Mesothelial cell of epicardium (in vitro differentiated cells): ENCODE data around the gene SLC15A1. TPM values are rescaled to one million over a fixed set of nuclear protein-coding genes. Genes with fewer than 3 reads are reported as not detected.

Source experiments
- DNase-seq, 2 experiments: peaks; one replicate each; pipeline ENCODE4 v3.0.0; 2021; ENCODE audit warnings: low spot score in 2 of 2; ENCODE audit not compliant: unreplicated experiment in 2 of 2
- H3K27ac Mint-ChIP-seq: 2 replicates; pipeline ENCODE4 v1.8.0; 2021; ENCODE audit warnings: mixed read lengths
- H3K27me3 Mint-ChIP-seq: 2 replicates; pipeline ENCODE4 v1.8.0; 2021; ENCODE audit warnings: low read depth, mixed read lengths
- H3K36me3 Mint-ChIP-seq: 2 replicates; pipeline ENCODE4 v1.8.0; 2021; ENCODE audit warnings: mixed read lengths
- H3K4me1 Mint-ChIP-seq: 2 replicates; pipeline ENCODE4 v1.8.0; 2021; ENCODE audit warnings: mixed read lengths
- H3K4me3 Mint-ChIP-seq: 2 replicates; pipeline ENCODE4 v1.8.0; 2021; ENCODE audit warnings: mild to moderate bottlenecking, moderate library complexity, mixed read lengths
- H3K9me3 Mint-ChIP-seq: 2 replicates; pipeline ENCODE4 v1.8.0; 2021; ENCODE audit warnings: mixed read lengths
- CTCF ChIP-seq: fragments of 200-600 bp; sonication (generic); IDR thresholded peaks from one replicate; pipeline ENCODE4 v1.5.0; 2021; ENCODE audit warnings: antibody characterized with exemption; ENCODE audit not compliant: unreplicated experiment
- total RNA-seq: library from RNA; stranded (reverse); gene quantifications from 3 replicates; pipeline ENCODE4 v1.2.1, GENCODE V29; 2021

The SLC15A1 gene
- total RNA-seq, 1 donor from 2014 or later = 1.0 TPM

GRCh38 chr13:98741741-98742435 is 10.6 kb downstream of the SLC15A1 start:
- H3K4me1 Mint-ChIP-seq = no peaks in the 10 kb centered on the region
- H3K36me3 Mint-ChIP-seq = no peaks in the 10 kb centered on the region
- peaks cover 20% of the 10 kb centered on the region for H3K9me3 Mint-ChIP-seq
- H3K4me3 Mint-ChIP-seq = no peak overlapping the region
- no peak overlapping the region for H3K27ac Mint-ChIP-seq
- no peaks in the 10 kb centered on the region for H3K27me3 Mint-ChIP-seq
- no peak for DNase-seq
- TF ChIP-seq CTCF = no peak

GRCh38 chr13:98740131-98740530 is 12.3 kb downstream of the SLC15A1 start:
- TF ChIP-seq CTCF = no peak
- Mint-ChIP-seq H3K9me3 (peaks cover 15% of the 10 kb centered on the region), H3K27ac (no peak overlapping the region), H3K4me1 (no peaks in the 10 kb centered on the region), H3K27me3 (no peaks in the 10 kb centered on the region), H3K4me3 (no peak overlapping the region), H3K36me3 (no peaks in the 10 kb centered on the region)
- DNase-seq = no peak

GRCh38 chr13:98738993-98739392 is 13.5 kb downstream of the SLC15A1 start:
- Mint-ChIP-seq H3K4me1 (no peaks in the 10 kb centered on the region), H3K4me3 (no peak overlapping the region), H3K27me3 (no peaks in the 10 kb centered on the region), H3K36me3 (no peaks in the 10 kb centered on the region), H3K27ac (no peak overlapping the region), H3K9me3 (peaks cover 20% of the 10 kb centered on the region)
- DNase-seq = no peak
- TF ChIP-seq CTCF = no peak

GRCh38 chr13:98738213-98738612 is 14.3 kb downstream of the SLC15A1 start:
- no peak overlapping the region for H3K27ac Mint-ChIP-seq
- H3K4me1 Mint-ChIP-seq = no peaks in the 10 kb centered on the region
- no peak for DNase-seq
- TF ChIP-seq CTCF = no peak
- no peak overlapping the region for H3K4me3 Mint-ChIP-seq
- H3K27me3 Mint-ChIP-seq = no peaks in the 10 kb centered on the region
- H3K36me3 Mint-ChIP-seq = no peaks in the 10 kb centered on the region
- peaks cover 20% of the 10 kb centered on the region for H3K9me3 Mint-ChIP-seq

- Mint-ChIP-seq H3K27me3 (no peaks in the 10 kb centered on the region), H3K36me3 (no peaks in the 10 kb centered on the region), H3K4me3 (no peak overlapping the region), H3K27ac (no peak overlapping the region), H3K9me3 (peaks cover 14% of the 10 kb centered on the region), H3K4me1 (no peaks in the 10 kb centered on the region)
- no peak for TF ChIP-seq CTCF
- no peak for DNase-seq
These were observed 20.5 kb downstream of the SLC15A1 start for GRCh38 chr13:98731925-98732324.
